WTC11 (cell line): ENCODE results near the gene CDC16. TPM values are rescaled to one million over a fixed set of nuclear protein-coding genes. Genes with fewer than 3 reads are reported as not detected.

Source experiments
- ATF1 ChIP-seq: sonication (generic); formaldehyde crosslinking; IDR thresholded peaks from 2 replicates; pipeline ENCODE4 v1.8.1; 2023; ENCODE audit warnings: mild to moderate bottlenecking, moderate library complexity, missing genetic modification reagents
- CBFB ChIP-seq: sonication (generic); formaldehyde crosslinking; IDR thresholded peaks from 2 replicates; pipeline ENCODE4 v1.8.1; 2022; ENCODE audit warnings: mild to moderate bottlenecking, low read depth, missing genetic modification reagents
- ELF4 ChIP-seq: sonication (generic); formaldehyde crosslinking; IDR thresholded peaks from 2 replicates; pipeline ENCODE4 v1.8.1; 2022; ENCODE audit warnings: low read depth, mild to moderate bottlenecking, moderate library complexity, missing genetic modification reagents
- EMX1 ChIP-seq: fragments of 250-450 bp; sonication (Bioruptor Pico); IDR thresholded peaks from 2 replicates; pipeline ENCODE4 v1.8.0; 2021; ENCODE audit warnings: mild to moderate bottlenecking
- ERG ChIP-seq: fragments of 250-450 bp; sonication (Bioruptor Pico); IDR thresholded peaks from 2 replicates; pipeline ENCODE4 v1.8.0; 2021; ENCODE audit warnings: mild to moderate bottlenecking
- GABPB1 ChIP-seq: sonication (generic); formaldehyde crosslinking; IDR thresholded peaks from 2 replicates; pipeline ENCODE4 v1.8.1; 2023; ENCODE audit warnings: mild to moderate bottlenecking, missing genetic modification reagents
- HMGXB4 ChIP-seq: sonication (generic); formaldehyde crosslinking; IDR thresholded peaks from 2 replicates; pipeline ENCODE4 v1.8.1; 2023; ENCODE audit warnings: mild to moderate bottlenecking, moderate library complexity, missing genetic modification reagents
- MAX ChIP-seq: sonication (generic); formaldehyde crosslinking; IDR thresholded peaks from 2 replicates; pipeline ENCODE4 v1.8.0; 2022; ENCODE audit warnings: mild to moderate bottlenecking, missing genetic modification reagents
- MLX ChIP-seq: sonication (generic); formaldehyde crosslinking; IDR thresholded peaks from 2 replicates; pipeline ENCODE4 v1.8.1; 2023; ENCODE audit warnings: mild to moderate bottlenecking, missing genetic modification reagents, moderate library complexity
- MYBL2 ChIP-seq: sonication (generic); formaldehyde crosslinking; IDR thresholded peaks from 2 replicates; pipeline ENCODE4 v1.8.1; 2023; ENCODE audit warnings: mild to moderate bottlenecking, moderate library complexity, missing genetic modification reagents
- RELA ChIP-seq: sonication (generic); formaldehyde crosslinking; IDR thresholded peaks from 2 replicates; pipeline ENCODE4 v1.8.1; 2022; ENCODE audit warnings: missing genetic modification reagents, mild to moderate bottlenecking, borderline replicate concordance
- SMAD3 ChIP-seq: sonication (generic); formaldehyde crosslinking; IDR thresholded peaks from 2 replicates; pipeline ENCODE4 v1.8.0; 2022; ENCODE audit warnings: missing genetic modification reagents, mild to moderate bottlenecking, borderline replicate concordance
- SMAD4 ChIP-seq: sonication (generic); formaldehyde crosslinking; IDR thresholded peaks from 2 replicates; pipeline ENCODE4 v1.8.0; 2022; ENCODE audit warnings: mild to moderate bottlenecking, missing genetic modification reagents
- TCF7 ChIP-seq: sonication (generic); formaldehyde crosslinking; IDR thresholded peaks from 2 replicates; pipeline ENCODE4 v1.8.0; 2022; ENCODE audit warnings: mild to moderate bottlenecking, low read depth, missing genetic modification reagents, moderate library complexity
- TEAD1 ChIP-seq: sonication (generic); formaldehyde crosslinking; IDR thresholded peaks from 2 replicates; pipeline ENCODE4 v1.8.0; 2022; ENCODE audit warnings: mild to moderate bottlenecking, missing genetic modification reagents
- TEAD4 ChIP-seq: sonication (generic); formaldehyde crosslinking; IDR thresholded peaks from 2 replicates; pipeline ENCODE4 v1.8.0; 2022; ENCODE audit warnings: mild to moderate bottlenecking, missing genetic modification reagents
- ZBTB21 ChIP-seq: sonication (generic); formaldehyde crosslinking; IDR thresholded peaks from 2 replicates; pipeline ENCODE4 v1.8.1; 2023; ENCODE audit warnings: mild to moderate bottlenecking, missing genetic modification reagents, borderline replicate concordance
- ZNF121 ChIP-seq: sonication (generic); formaldehyde crosslinking; IDR thresholded peaks from 2 replicates; pipeline ENCODE4 v1.8.0; 2023; ENCODE audit warnings: missing genetic modification reagents
- ZNF263 ChIP-seq: sonication (generic); formaldehyde crosslinking; IDR thresholded peaks from 2 replicates; pipeline ENCODE4 v1.8.1; 2022; ENCODE audit warnings: low read depth, mild to moderate bottlenecking, moderate library complexity, missing genetic modification reagents
- ZNF281 ChIP-seq: sonication (generic); formaldehyde crosslinking; IDR thresholded peaks from 2 replicates; pipeline ENCODE4 v1.8.0; 2023; ENCODE audit warnings: mild to moderate bottlenecking, missing genetic modification reagents
- ZNF423 ChIP-seq: fragments of 250-450 bp; sonication (Bioruptor Pico); IDR thresholded peaks from 2 replicates; pipeline ENCODE4 v2.1.2; 2022; ENCODE audit warnings: mild to moderate bottlenecking, moderate library complexity
- total RNA-seq: library from RNA; stranded (reverse); gene quantifications from 3 replicates; pipeline ENCODE4 v1.2.3, GENCODE V29; 2021
- TF ChIP-seq, protein P1 (sequence below): fragments of 250-450 bp; sonication (Bioruptor Pico); IDR thresholded peaks from 2 replicates; pipeline ENCODE4 v1.9.0; 2021; ENCODE audit warnings: mild to moderate bottlenecking, borderline replicate concordance
- TF ChIP-seq, protein P2 (sequence below): sonication (generic); formaldehyde crosslinking; IDR thresholded peaks from 2 replicates; pipeline ENCODE4 v1.8.0; 2022; ENCODE audit warnings: mild to moderate bottlenecking, missing genetic modification reagents
- TF ChIP-seq, protein P3 (sequence below): sonication (generic); formaldehyde crosslinking; IDR thresholded peaks from 2 replicates; pipeline ENCODE4 v1.8.1; 2022; ENCODE audit warnings: mild to moderate bottlenecking, moderate library complexity, missing genetic modification reagents

Gene CDC16
- total RNA-seq, 1 experiment from 2014 or later, result 73.5 TPM

DNA sequence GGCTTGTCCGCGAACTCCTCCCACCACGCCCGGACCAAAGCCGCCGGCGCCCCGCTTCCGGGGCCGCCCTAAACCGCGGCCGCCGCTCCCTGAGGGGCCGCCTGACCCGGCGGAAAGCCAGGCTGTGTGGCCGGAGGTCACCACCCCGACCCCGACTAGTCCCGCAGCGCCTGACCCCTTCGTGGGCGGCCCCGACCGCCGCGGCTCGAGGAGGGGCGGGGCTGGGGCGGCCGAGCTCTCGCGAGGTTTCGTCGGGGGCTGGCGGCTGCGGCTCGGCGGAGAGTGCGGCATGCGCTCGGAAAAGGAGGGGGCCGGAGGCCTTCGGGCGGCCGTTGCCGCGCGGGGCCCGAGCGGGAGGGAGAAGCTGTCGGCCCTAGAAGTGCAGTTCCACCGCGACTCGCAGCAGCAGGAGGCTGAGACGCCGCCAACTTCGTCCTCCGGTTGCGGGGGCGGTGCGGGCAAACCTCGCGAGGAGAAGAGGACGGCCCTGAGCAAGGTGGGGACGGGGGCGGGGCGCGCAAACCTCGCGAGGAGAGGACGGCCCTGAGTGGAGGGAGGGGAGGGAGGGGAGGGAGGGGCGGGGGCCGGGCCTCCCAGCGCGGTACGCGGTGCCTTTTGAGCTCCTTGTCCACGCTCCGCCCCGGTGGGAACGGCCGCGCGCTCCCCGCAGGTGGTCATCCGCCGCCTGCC lies 46.8 kb downstream of the CDC16 start, which contains the start of gene UPF3A (continued):
- TF ChIP-seq, protein P1, sequence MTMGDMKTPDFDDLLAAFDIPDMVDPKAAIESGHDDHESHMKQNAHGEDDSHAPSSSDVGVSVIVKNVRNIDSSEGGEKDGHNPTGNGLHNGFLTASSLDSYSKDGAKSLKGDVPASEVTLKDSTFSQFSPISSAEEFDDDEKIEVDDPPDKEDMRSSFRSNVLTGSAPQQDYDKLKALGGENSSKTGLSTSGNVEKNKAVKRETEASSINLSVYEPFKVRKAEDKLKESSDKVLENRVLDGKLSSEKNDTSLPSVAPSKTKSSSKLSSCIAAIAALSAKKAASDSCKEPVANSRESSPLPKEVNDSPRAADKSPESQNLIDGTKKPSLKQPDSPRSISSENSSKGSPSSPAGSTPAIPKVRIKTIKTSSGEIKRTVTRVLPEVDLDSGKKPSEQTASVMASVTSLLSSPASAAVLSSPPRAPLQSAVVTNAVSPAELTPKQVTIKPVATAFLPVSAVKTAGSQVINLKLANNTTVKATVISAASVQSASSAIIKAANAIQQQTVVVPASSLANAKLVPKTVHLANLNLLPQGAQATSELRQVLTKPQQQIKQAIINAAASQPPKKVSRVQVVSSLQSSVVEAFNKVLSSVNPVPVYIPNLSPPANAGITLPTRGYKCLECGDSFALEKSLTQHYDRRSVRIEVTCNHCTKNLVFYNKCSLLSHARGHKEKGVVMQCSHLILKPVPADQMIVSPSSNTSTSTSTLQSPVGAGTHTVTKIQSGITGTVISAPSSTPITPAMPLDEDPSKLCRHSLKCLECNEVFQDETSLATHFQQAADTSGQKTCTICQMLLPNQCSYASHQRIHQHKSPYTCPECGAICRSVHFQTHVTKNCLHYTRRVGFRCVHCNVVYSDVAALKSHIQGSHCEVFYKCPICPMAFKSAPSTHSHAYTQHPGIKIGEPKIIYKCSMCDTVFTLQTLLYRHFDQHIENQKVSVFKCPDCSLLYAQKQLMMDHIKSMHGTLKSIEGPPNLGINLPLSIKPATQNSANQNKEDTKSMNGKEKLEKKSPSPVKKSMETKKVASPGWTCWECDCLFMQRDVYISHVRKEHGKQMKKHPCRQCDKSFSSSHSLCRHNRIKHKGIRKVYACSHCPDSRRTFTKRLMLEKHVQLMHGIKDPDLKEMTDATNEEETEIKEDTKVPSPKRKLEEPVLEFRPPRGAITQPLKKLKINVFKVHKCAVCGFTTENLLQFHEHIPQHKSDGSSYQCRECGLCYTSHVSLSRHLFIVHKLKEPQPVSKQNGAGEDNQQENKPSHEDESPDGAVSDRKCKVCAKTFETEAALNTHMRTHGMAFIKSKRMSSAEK (CRISPR knock-in tag), result peak; percentile 43; the same call in 1 of the 2 replicates
- TF ChIP-seq ERG (CRISPR knock-in tag) (no peak), ZBTB21 (CRISPR knock-in tag) (no peak), ZNF423 (CRISPR knock-in tag) (0 out of 2 replicates have a peak, but pooled peaks have one; percentile 21), ELF4 (peak; percentile 39; the same call in 1 of the 2 replicates), HMGXB4 (CRISPR knock-in tag) (peak; percentile 89; the same call in 1 of the 2 replicates), SMAD3 (no peak), TCF7 (CRISPR knock-in tag) (0 out of 2 replicates have a peak, but pooled peaks have one; percentile 61), RELA (CRISPR knock-in tag) (peak; percentile 77; the same call in 1 of the 2 replicates), TEAD4 (CRISPR knock-in tag) (no peak), CBFB (CRISPR knock-in tag) (no peak), ATF1 (CRISPR knock-in tag) (0 out of 2 replicates have a peak, but pooled peaks have one; percentile 60), TEAD1 (CRISPR knock-in tag) (peak; percentile 65; the same call in 1 of the 2 replicates), EMX1 (CRISPR knock-in tag) (0 out of 2 replicates have a peak, but pooled peaks have one; percentile 19), ZNF263 (CRISPR knock-in tag) (peak; percentile 49; the same call in 1 of the 2 replicates), ZNF121 (CRISPR knock-in tag) (peak; percentile 99), MLX (CRISPR knock-in tag) (peak; percentile 81; the same call in 1 of the 2 replicates), MAX (CRISPR knock-in tag) (peak; percentile 61; the same call in 1 of the 2 replicates), GABPB1 (peak; percentile 69), SMAD4 (CRISPR knock-in tag) (0 out of 2 replicates have a peak, but pooled peaks have one; percentile 32), MYBL2 (peak; percentile 85; the same call in 1 of the 2 replicates), ZNF281 (CRISPR knock-in tag) (0 out of 2 replicates have a peak, but pooled peaks have one; percentile 37)
- TF ChIP-seq, protein P2, sequence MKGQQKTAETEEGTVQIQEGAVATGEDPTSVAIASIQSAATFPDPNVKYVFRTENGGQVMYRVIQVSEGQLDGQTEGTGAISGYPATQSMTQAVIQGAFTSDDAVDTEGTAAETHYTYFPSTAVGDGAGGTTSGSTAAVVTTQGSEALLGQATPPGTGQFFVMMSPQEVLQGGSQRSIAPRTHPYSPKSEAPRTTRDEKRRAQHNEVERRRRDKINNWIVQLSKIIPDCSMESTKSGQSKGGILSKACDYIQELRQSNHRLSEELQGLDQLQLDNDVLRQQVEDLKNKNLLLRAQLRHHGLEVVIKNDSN (CRISPR knock-in tag), result no peak
- TF ChIP-seq, protein P3, sequence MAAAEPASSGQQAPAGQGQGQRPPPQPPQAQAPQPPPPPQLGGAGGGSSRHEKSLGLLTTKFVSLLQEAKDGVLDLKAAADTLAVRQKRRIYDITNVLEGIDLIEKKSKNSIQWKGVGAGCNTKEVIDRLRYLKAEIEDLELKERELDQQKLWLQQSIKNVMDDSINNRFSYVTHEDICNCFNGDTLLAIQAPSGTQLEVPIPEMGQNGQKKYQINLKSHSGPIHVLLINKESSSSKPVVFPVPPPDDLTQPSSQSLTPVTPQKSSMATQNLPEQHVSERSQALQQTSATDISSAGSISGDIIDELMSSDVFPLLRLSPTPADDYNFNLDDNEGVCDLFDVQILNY, result peak; percentile 74
